Neural cell (in vitro differentiated cells): Measurements from ENCODE around the gene COPS8. TPM values are rescaled to one million over a fixed set of nuclear protein-coding genes. Genes with fewer than 3 reads are reported as not detected.

ENCODE experiments used
- H2AFZ ChIP-seq: fragments of 200-600, 300-800 bp; sonication (generic), shearing (Covaris generic); 2 replicates; pipeline ENCODE4 v1.6.0; 2014; ENCODE audit warnings: low read depth, mild to moderate bottlenecking, antibody characterized with exemption, low read length, moderate library complexity
- H3F3A ChIP-seq: fragments of 200-600 bp; shearing (Covaris generic); 2 replicates; pipeline ENCODE4 v1.6.1; 2016; ENCODE audit warnings: mild to moderate bottlenecking, moderate library complexity, mixed read lengths, antibody characterized with exemption, low read length; ENCODE audit not compliant: insufficient read depth, poor library complexity, severe bottlenecking
- H3K27ac ChIP-seq: fragments of 200-600, 300-800 bp; sonication (generic), shearing (Covaris generic); 2 replicates; pipeline ENCODE4 v1.5.1; 2014; ENCODE audit warnings: mild to moderate bottlenecking, low read length, moderate library complexity
- H3K27me3 ChIP-seq: fragments of 300-800, 200-600 bp; sonication (generic), shearing (Covaris generic); 2 replicates; pipeline ENCODE4 v1.6.0; 2014; ENCODE audit warnings: mild to moderate bottlenecking, low read depth, low read length, moderate library complexity; ENCODE audit not compliant: insufficient read depth
- H3K36me3 ChIP-seq: fragments of 300-800, 200-600 bp; sonication (generic), shearing (Covaris generic); 2 replicates; pipeline ENCODE4 v1.5.1; 2014; ENCODE audit warnings: mild to moderate bottlenecking, antibody characterized with exemption, low read length, moderate library complexity; ENCODE audit not compliant: insufficient read depth
- H3K4me2 ChIP-seq: fragments of 300-800, 200-600 bp; sonication (generic), shearing (Covaris generic); 2 replicates; pipeline ENCODE4 v1.6.0; 2014; ENCODE audit warnings: mild to moderate bottlenecking, low read length
- H3K4me3 ChIP-seq: fragments of 300-800, 200-600 bp; sonication (generic), shearing (Covaris generic); 2 replicates; pipeline ENCODE4 v1.5.1; 2014; ENCODE audit warnings: mild to moderate bottlenecking, low read length, moderate library complexity
- H3K79me2 ChIP-seq: fragments of 200-600 bp; shearing (Covaris generic); replicated peaks from 2 replicates; pipeline ENCODE4 v1.6.0; 2014; ENCODE audit warnings: mild to moderate bottlenecking, low read length, moderate library complexity; ENCODE audit not compliant: insufficient read depth
- H3K9ac ChIP-seq: fragments of 300-800, 200-600 bp; sonication (generic), shearing (Covaris generic); 2 replicates; pipeline ENCODE4 v1.6.1; 2016; ENCODE audit warnings: mild to moderate bottlenecking, low read length, mixed read lengths
- H3K9me2 ChIP-seq: fragments of 200-600 bp; shearing (Covaris generic); 2 replicates; pipeline ENCODE4 v1.6.1; 2016; ENCODE audit warnings: mild to moderate bottlenecking, low read length, mixed read lengths; ENCODE audit not compliant: insufficient read depth
- H3K9me3 ChIP-seq: fragments of 200-600, 300-800 bp; sonication (generic), shearing (Covaris generic); 2 replicates; pipeline ENCODE4 v1.6.1; 2016; ENCODE audit warnings: mild to moderate bottlenecking, mixed run types, low read length, moderate library complexity, mixed read lengths
- H4K20me1 ChIP-seq: fragments of 200-600 bp; shearing (Covaris generic); 2 replicates; pipeline ENCODE4 v1.6.1; 2016; ENCODE audit warnings: mild to moderate bottlenecking, mixed run types; ENCODE audit not compliant: insufficient read depth
- CTCF ChIP-seq: fragments of 450-650 bp; IDR thresholded peaks from 2 replicates; pipeline ENCODE4 v1.5.1; 2014; ENCODE audit warnings: antibody characterized with exemption, mild to moderate bottlenecking, moderate library complexity; ENCODE audit not compliant: poor library complexity, severe bottlenecking
- EP300 ChIP-seq: fragments of 450-650 bp; conservative IDR thresholded peaks from 2 replicates; pipeline ENCODE4 v1.6.1; 2014; ENCODE audit warnings: antibody characterized with exemption, mild to moderate bottlenecking, moderate library complexity; ENCODE audit not compliant: poor library complexity, severe bottlenecking
- EZH2 ChIP-seq: fragments of 200-600, 300-800 bp; shearing (Covaris generic), sonication (generic); IDR thresholded peaks from 2 replicates; pipeline ENCODE4 v1.6.1; 2014; ENCODE audit warnings: antibody characterized with exemption, low read length, borderline replicate concordance, mild to moderate bottlenecking; ENCODE audit not compliant: insufficient read depth, poor library complexity, severe bottlenecking
- MXI1 ChIP-seq: fragments of 450-650 bp; conservative IDR thresholded peaks from 2 replicates; pipeline ENCODE4 v1.6.1; 2014; ENCODE audit warnings: antibody characterized with exemption, mild to moderate bottlenecking; ENCODE audit not compliant: poor library complexity, severe bottlenecking
- POLR2AphosphoS5 ChIP-seq: IDR thresholded peaks from 2 replicates; pipeline ENCODE4 v1.6.1; 2012
- RAD21 ChIP-seq: fragments of 450-650 bp; conservative IDR thresholded peaks from 2 replicates; pipeline ENCODE4 v1.6.1; 2014; ENCODE audit warnings: antibody characterized with exemption, mild to moderate bottlenecking, moderate library complexity
- REST ChIP-seq: IDR thresholded peaks from 2 replicates; pipeline ENCODE4 v1.6.1; 2012; ENCODE audit warnings: borderline replicate concordance
- SMC3 ChIP-seq: fragments of 450-650 bp; conservative IDR thresholded peaks from 2 replicates; pipeline ENCODE4 v1.6.1; 2014; ENCODE audit warnings: antibody characterized with exemption, mild to moderate bottlenecking, moderate library complexity; ENCODE audit not compliant: poor library complexity
- TAF1 ChIP-seq: IDR thresholded peaks from 2 replicates; pipeline ENCODE4 v1.6.1; 2012; ENCODE audit warnings: low read depth
- polyA plus RNA-seq: library from polyadenylated mRNA; depleted of rRNA; stranded (reverse); fragments of >200 nt; gene quantifications from 2 replicates; pipeline ENCODE4 v1.2.3, GENCODE V29; 2014

COPS8 gene
- polyA plus RNA-seq, 1 donor from 2014 or later: 269 TPM

GRCh38 chr2:237128845-237129592, 43.3 kb downstream of the COPS8 start:
- no peaks in the 10 kb centered on the region for H3K36me3 ChIP-seq
- H3K9me3 ChIP-seq: no peaks in the 10 kb centered on the region
- no peaks in the 10 kb centered on the region for H3K9me2 ChIP-seq
- H4K20me1 ChIP-seq: no peaks in the 10 kb centered on the region
- no peak overlapping the region for H3K9ac ChIP-seq
- no peaks in the 10 kb centered on the region for H3K27me3 ChIP-seq
- no peak overlapping the region for H3K4me2 ChIP-seq
- TF ChIP-seq EP300: no peak
- no peak for TF ChIP-seq TAF1
- TF ChIP-seq REST: no peak
- no peak for TF ChIP-seq MXI1
- no peak for TF ChIP-seq RAD21
- no peak for TF ChIP-seq EZH2
- TF ChIP-seq SMC3: no peak
- TF ChIP-seq POLR2AphosphoS5: no peak
- TF ChIP-seq CTCF: no peak
- no peaks in the 10 kb centered on the region for H3K79me2 ChIP-seq
- no peaks in the 10 kb centered on the region for H3F3A ChIP-seq
- H3K4me3 ChIP-seq: no peak overlapping the region
- H3K27ac ChIP-seq: no peak overlapping the region
- H2AFZ ChIP-seq: no peak overlapping the region

- Histone ChIP-seq H3K9me2 (no peaks in the 10 kb centered on the region), H3F3A (no peaks in the 10 kb centered on the region), H3K27ac (no peak overlapping the region), H3K9me3 (no peaks in the 10 kb centered on the region), H3K9ac (no peak overlapping the region), H3K4me3 (no peak overlapping the region), H3K27me3 (no peaks in the 10 kb centered on the region), H4K20me1 (no peaks in the 10 kb centered on the region), H3K79me2 (no peaks in the 10 kb centered on the region), H3K4me2 (no peak overlapping the region), H3K36me3 (no peaks in the 10 kb centered on the region), H2AFZ (no peak overlapping the region)
- TF ChIP-seq EZH2: no peak
Observed at GRCh38 chr2:237129625-237130263, 44.1 kb downstream of the COPS8 start.
